Hepatocyte (in vitro differentiated cells): ENCODE measurements around the gene EXOC2. TPM values are rescaled to one million over a fixed set of nuclear protein-coding genes. Genes with fewer than 3 reads are reported as not detected.

Experiments used
- DNase-seq: peaks from one replicate; pipeline ENCODE4 v3.0.0-alpha.2; 2016; ENCODE audit warnings: low spot score
- H2AFZ ChIP-seq: fragments of 200-600 bp; sonication (generic); 2 replicates; pipeline ENCODE4 v1.6.0; 2016; ENCODE audit warnings: antibody characterized with exemption, mild to moderate bottlenecking
- H3K27ac ChIP-seq: fragments of 200-600 bp; sonication (generic); 2 replicates; pipeline ENCODE4 v1.5.1; 2016; ENCODE audit warnings: mild to moderate bottlenecking
- H3K27me3 ChIP-seq: fragments of 200-600 bp; sonication (generic); 2 replicates; pipeline ENCODE4 v1.6.1; 2016
- H3K36me3 ChIP-seq: fragments of 200-600 bp; sonication (generic); replicated peaks from 2 replicates; pipeline ENCODE4 v1.5.1; 2016; ENCODE audit warnings: low read depth; ENCODE audit not compliant: insufficient read depth
- H3K4me1 ChIP-seq: fragments of 200-600 bp; sonication (generic); 2 replicates; pipeline ENCODE4 v1.5.1; 2016; ENCODE audit warnings: mild to moderate bottlenecking, moderate library complexity; ENCODE audit not compliant: insufficient read depth
- H3K4me2 ChIP-seq: fragments of 200-600 bp; sonication (generic); 2 replicates; pipeline ENCODE4 v1.6.0; 2016
- H3K4me3 ChIP-seq: fragments of 200-600 bp; sonication (generic); 2 replicates; pipeline ENCODE4 v1.5.1; 2016; ENCODE audit warnings: mild to moderate bottlenecking
- H3K79me2 ChIP-seq: fragments of 200-600 bp; sonication (generic); 2 replicates; pipeline ENCODE4 v1.6.0; 2017; ENCODE audit warnings: mild to moderate bottlenecking
- H3K9me2 ChIP-seq: fragments of 200-600 bp; sonication (generic); replicated peaks from 2 replicates; pipeline ENCODE4 v1.6.0; 2017; ENCODE audit warnings: mild to moderate bottlenecking; ENCODE audit not compliant: insufficient read depth
- H3K9me3 ChIP-seq: fragments of 200-600 bp; sonication (generic); 2 replicates; pipeline ENCODE4 v1.5.1; 2016; ENCODE audit warnings: low read depth, mild to moderate bottlenecking
- H4K20me1 ChIP-seq: fragments of 200-600 bp; sonication (generic); 2 replicates; pipeline ENCODE4 v1.6.0; 2016; ENCODE audit warnings: mild to moderate bottlenecking; ENCODE audit not compliant: insufficient read depth, poor library complexity, severe bottlenecking
- CTCF ChIP-seq: fragments of 200-600 bp; sonication (generic); IDR thresholded peaks from 2 replicates; pipeline ENCODE4 v1.5.1; 2016; ENCODE audit warnings: antibody characterized with exemption, mild to moderate bottlenecking; ENCODE audit not compliant: poor library complexity
- EZH2 ChIP-seq: fragments of 200-600 bp; sonication (generic); IDR thresholded peaks from 2 replicates; pipeline ENCODE4 v1.6.1; 2016; ENCODE audit warnings: antibody characterized with exemption, mild to moderate bottlenecking, borderline replicate concordance
- EZH2phosphoT487 ChIP-seq: fragments of 200-600 bp; sonication (generic); IDR thresholded peaks from one replicate; pipeline ENCODE4 v1.6.1; 2018; ENCODE audit warnings: antibody characterized with exemption, mild to moderate bottlenecking, low read depth, moderate library complexity; ENCODE audit not compliant: unreplicated experiment, severe bottlenecking
- WGBS: methylation state at CpG from one replicate; pipeline ENCODE4 v1.1.6; 2016; ENCODE audit warnings: low lambda C conversion rate; ENCODE audit errors: missing lambda C conversion rate; 5-methylcytosine and 5-hydroxymethylcytosine counted together
- polyA plus RNA-seq: library from polyadenylated mRNA; unstranded; fragments of >200 nt; fragmentation: Nextera tagmentation; extraction: Ambion mirVana; gene quantifications from 2 replicates; pipeline ENCODE4 v1.2.1, GENCODE V29; 2016
- total RNA-seq: library from RNA; depleted of rRNA; stranded (reverse); fragments of >200 nt; gene quantifications from 2 replicates; pipeline ENCODE4 v1.2.3, GENCODE V29; 2014

EXOC2 gene
- total and polyA plus RNA-seq, 2 experiments from 2014 or later: 15.4 to 27.0 TPM

GRCh38 chr6:714100-714499 is 21.2 kb upstream of the EXOC2 start:
- Histone ChIP-seq H3K27me3 (peaks cover 7% of the 10 kb centered on the region), H3K4me1 (peaks cover 3% of the 10 kb centered on the region), H3K9me2 (no peaks in the 10 kb centered on the region), H4K20me1 (no peaks in the 10 kb centered on the region), H3K79me2 (peaks cover 3% of the 10 kb centered on the region), H2AFZ (no peak overlapping the region), H3K36me3 (no peaks in the 10 kb centered on the region), H3K4me2 (no peak overlapping the region), H3K9me3 (no peaks in the 10 kb centered on the region), H3K4me3 (no peak overlapping the region), H3K27ac (peak overlapping the region; percentile 10)
- no peak for TF ChIP-seq EZH2phosphoT487
- no peak for TF ChIP-seq CTCF
- TF ChIP-seq EZH2: no peak
- DNase-seq: no peak
- WGBS: 54% methylated on average over 4 of the region's 4 CpGs

- no peak overlapping the region for H2AFZ ChIP-seq
- H3K4me2 ChIP-seq: no peak overlapping the region
- H3K36me3 ChIP-seq: no peaks in the 10 kb centered on the region
- H3K27ac ChIP-seq: no peak overlapping the region
- H3K79me2 ChIP-seq: peaks cover 3% of the 10 kb centered on the region
- H3K4me1 ChIP-seq: peaks cover 3% of the 10 kb centered on the region
- H3K27me3 ChIP-seq: peaks cover 8% of the 10 kb centered on the region
- 90% methylated on average over 5 of the region's 5 CpGs for WGBS
- no peaks in the 10 kb centered on the region for H3K9me3 ChIP-seq
- H3K9me2 ChIP-seq: no peaks in the 10 kb centered on the region
- TF ChIP-seq EZH2 (no peak), CTCF (no peak), EZH2phosphoT487 (no peak)
- no peaks in the 10 kb centered on the region for H4K20me1 ChIP-seq
- no peak overlapping the region for H3K4me3 ChIP-seq
- DNase-seq: no peak
These were observed 20.4 kb upstream of the EXOC2 start for GRCh38 chr6:713351-713750.

GRCh38 chr6:712805-713204 is 19.9 kb upstream of the EXOC2 start:
- 91% methylated on average over 8 of the region's 8 CpGs for WGBS
- H3K36me3 ChIP-seq: no peaks in the 10 kb centered on the region
- H3K79me2 ChIP-seq: peaks cover 3% of the 10 kb centered on the region
- no peaks in the 10 kb centered on the region for H3K9me2 ChIP-seq
- H3K4me3 ChIP-seq: no peak overlapping the region
- H3K9me3 ChIP-seq: no peaks in the 10 kb centered on the region
- no peak overlapping the region for H3K4me2 ChIP-seq
- H3K27ac ChIP-seq: no peak overlapping the region
- no peak for DNase-seq
- H2AFZ ChIP-seq: no peak overlapping the region
- peaks cover 8% of the 10 kb centered on the region for H3K27me3 ChIP-seq
- H4K20me1 ChIP-seq: no peaks in the 10 kb centered on the region
- H3K4me1 ChIP-seq: peaks cover 3% of the 10 kb centered on the region
- TF ChIP-seq CTCF (no peak), EZH2 (no peak), EZH2phosphoT487 (no peak)

- Histone ChIP-seq H2AFZ (no peak overlapping the region), H3K27ac (peak overlapping the region; percentile 95)
These were observed 19.0 kb upstream of the EXOC2 start for GRCh38 chr6:711925-712324.

More at GRCh38 chr6:711925-712324, 19.0 kb upstream of the EXOC2 start:
- Histone ChIP-seq H3K79me2 (peaks cover 3% of the 10 kb centered on the region), H3K9me3 (no peaks in the 10 kb centered on the region), H3K27me3 (peaks cover 8% of the 10 kb centered on the region), H3K9me2 (no peaks in the 10 kb centered on the region), H3K4me3 (no peak overlapping the region), H3K4me1 (peaks cover 3% of the 10 kb centered on the region), H3K4me2 (peak overlapping the region; percentile 97), H3K36me3 (no peaks in the 10 kb centered on the region), H4K20me1 (no peaks in the 10 kb centered on the region)
- DNase-seq: no peak
- TF ChIP-seq EZH2 (no peak), EZH2phosphoT487 (no peak), CTCF (no peak)
